ENCODE results near the gene CSNK2A3.

The CSNK2A3 gene

DNA sequence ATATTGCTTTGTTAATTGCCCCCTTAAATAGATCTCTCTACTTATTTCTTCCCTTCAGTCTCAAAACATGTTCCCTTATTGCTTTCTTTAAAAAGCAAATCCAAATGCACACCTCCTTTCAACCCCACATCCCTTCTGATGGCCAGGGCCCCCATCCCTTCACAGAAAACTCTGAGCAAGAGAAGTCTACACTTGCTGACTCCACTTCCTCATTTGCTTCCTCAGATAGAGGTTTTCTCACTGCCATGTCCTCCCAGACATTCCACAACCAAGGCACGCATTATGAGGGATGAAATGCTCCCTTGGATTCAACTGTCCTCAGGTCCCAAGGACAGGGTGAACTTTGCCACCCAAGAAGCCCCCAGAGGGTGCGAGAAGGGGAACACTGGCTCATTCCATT is 43.1 kb downstream of the CSNK2A3 start:
- Histone ChIP-seq H3K27ac (ENCODE audit: low read depth, low read length) (no peak overlapping the region), H3K9me3 (ENCODE audit: control insufficient read depth in 5 of 5, low read length in 5 of 5) (no peaks in the 10 kb centered on the region), H3K4me3 (ENCODE audit: low read depth in 1 of 5, low read length in 5 of 5) (no peak overlapping the region), H3K9ac (ENCODE audit: low read length in 5 of 5) (no peak overlapping the region), H3K36me3 (ENCODE audit: control insufficient read depth in 5 of 5, insufficient read depth in 5 of 5, low read length in 5 of 5) (no peaks in the 10 kb centered on the region), H3K27me3 (ENCODE audit: control insufficient read depth in 5 of 5, insufficient read depth in 4 of 5, low read length in 5 of 5) (no peaks in the 10 kb centered on the region), H3K4me1 (ENCODE audit: control insufficient read depth in 5 of 5, insufficient read depth in 5 of 5, low read length in 5 of 5) (peaks cover 0 to 14% (median 11%) of the 10 kb centered on the region in 5 donors)

- no peaks in the 10 kb centered on the region for H3K9me3 ChIP-seq (ENCODE audit: control insufficient read depth in 5 of 5, low read length in 5 of 5)
- no peak overlapping the region for H3K27ac ChIP-seq (ENCODE audit: low read depth, low read length)
- no peak overlapping the region for H3K4me3 ChIP-seq (ENCODE audit: low read depth in 1 of 5, low read length in 5 of 5)
- no peak overlapping the region for H3K9ac ChIP-seq (ENCODE audit: low read length in 5 of 5)
- peaks cover 0 to under 1% (median 0%) of the 10 kb centered on the region in 5 donors for H3K4me1 ChIP-seq (ENCODE audit: control insufficient read depth in 5 of 5, insufficient read depth in 5 of 5, low read length in 5 of 5)
- no peaks in the 10 kb centered on the region for H3K36me3 ChIP-seq (ENCODE audit: control insufficient read depth in 5 of 5, insufficient read depth in 5 of 5, low read length in 5 of 5)
- no peaks in the 10 kb centered on the region for H3K27me3 ChIP-seq (ENCODE audit: control insufficient read depth in 5 of 5, insufficient read depth in 4 of 5, low read length in 5 of 5)
Observed at GRCh38 chr11:11308249-11308648, 44.8 kb downstream of the CSNK2A3 start.

DNA sequence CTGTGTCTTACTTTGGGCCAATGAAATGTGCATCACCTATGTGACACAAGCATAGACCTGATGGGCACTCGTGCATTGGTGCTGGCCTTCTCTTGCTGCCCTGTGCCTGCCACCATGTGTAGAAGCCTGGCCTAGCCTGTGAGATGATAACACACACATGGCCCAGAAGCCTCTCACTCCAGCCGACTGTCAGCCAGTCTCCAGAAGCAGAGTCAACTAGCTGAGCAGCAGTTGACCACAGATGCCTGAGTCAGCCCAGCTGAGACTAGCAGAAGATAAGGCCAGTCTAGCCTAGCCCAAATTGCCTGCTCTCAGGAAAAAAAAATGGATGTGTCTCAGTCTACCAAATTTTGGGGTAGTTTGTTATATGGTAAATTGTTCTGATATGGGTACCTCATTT is 46.2 kb downstream of the CSNK2A3 start:
- no peak overlapping the region for H3K4me3 ChIP-seq (ENCODE audit: low read depth in 1 of 5, low read length in 5 of 5)
- no peaks in the 10 kb centered on the region for H3K9me3 ChIP-seq (ENCODE audit: control insufficient read depth in 5 of 5, low read length in 5 of 5)
- no peaks in the 10 kb centered on the region for H3K4me1 ChIP-seq (ENCODE audit: control insufficient read depth in 5 of 5, insufficient read depth in 5 of 5, low read length in 5 of 5)
- no peaks in the 10 kb centered on the region for H3K36me3 ChIP-seq (ENCODE audit: control insufficient read depth in 5 of 5, insufficient read depth in 5 of 5, low read length in 5 of 5)
- H3K9ac ChIP-seq (ENCODE audit: low read length in 5 of 5): no peak overlapping the region
- H3K27ac ChIP-seq (ENCODE audit: low read depth, low read length): no peak overlapping the region
- no peaks in the 10 kb centered on the region for H3K27me3 ChIP-seq (ENCODE audit: control insufficient read depth in 5 of 5, insufficient read depth in 4 of 5, low read length in 5 of 5)

DNA sequence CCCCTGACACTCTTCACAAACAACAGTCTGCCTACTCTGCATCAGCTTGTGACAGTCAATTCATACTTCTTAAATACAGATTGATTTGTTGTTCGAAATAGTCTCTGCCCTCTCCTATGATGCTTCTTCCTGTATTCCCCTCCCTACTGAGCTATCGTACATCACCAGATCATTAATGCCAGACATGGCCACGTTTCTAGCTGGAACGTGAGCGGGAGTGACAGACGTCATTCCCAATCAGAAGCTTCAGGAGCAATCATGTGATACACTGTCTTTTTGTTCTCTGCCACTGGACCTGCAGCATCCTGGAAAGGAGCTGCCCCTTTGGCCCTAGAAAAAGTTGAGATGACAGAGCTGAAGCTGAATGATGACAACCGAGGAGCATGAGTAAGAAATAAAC is 48.5 kb downstream of the CSNK2A3 start:
- Histone ChIP-seq H3K27me3 (ENCODE audit: control insufficient read depth in 5 of 5, insufficient read depth in 4 of 5, low read length in 5 of 5) (no peaks in the 10 kb centered on the region), H3K4me3 (ENCODE audit: low read depth in 1 of 5, low read length in 5 of 5) (no peak overlapping the region), H3K9ac (ENCODE audit: low read length in 5 of 5) (no peak overlapping the region), H3K4me1 (ENCODE audit: control insufficient read depth in 5 of 5, insufficient read depth in 5 of 5, low read length in 5 of 5) (no peaks in the 10 kb centered on the region), H3K36me3 (ENCODE audit: control insufficient read depth in 5 of 5, insufficient read depth in 5 of 5, low read length in 5 of 5) (no peaks in the 10 kb centered on the region), H3K27ac (ENCODE audit: low read depth, low read length) (no peak overlapping the region), H3K9me3 (ENCODE audit: control insufficient read depth in 5 of 5, low read length in 5 of 5) (no peaks in the 10 kb centered on the region)

- H3K4me1 ChIP-seq (ENCODE audit: control insufficient read depth in 5 of 5, insufficient read depth in 5 of 5, low read length in 5 of 5): no peaks in the 10 kb centered on the region
- no peak overlapping the region for H3K27ac ChIP-seq (ENCODE audit: low read depth, low read length)
- no peak overlapping the region for H3K4me3 ChIP-seq (ENCODE audit: low read depth in 1 of 5, low read length in 5 of 5)
- no peak overlapping the region for H3K9ac ChIP-seq (ENCODE audit: low read length in 5 of 5)
- no peaks in the 10 kb centered on the region for H3K9me3 ChIP-seq (ENCODE audit: control insufficient read depth in 5 of 5, low read length in 5 of 5)
- H3K36me3 ChIP-seq (ENCODE audit: control insufficient read depth in 5 of 5, insufficient read depth in 5 of 5, low read length in 5 of 5): no peaks in the 10 kb centered on the region
- H3K27me3 ChIP-seq (ENCODE audit: control insufficient read depth in 5 of 5, insufficient read depth in 4 of 5, low read length in 5 of 5): peaks cover 0 to 2% (median 0%) of the 10 kb centered on the region in 5 donors
Observed at GRCh38 chr11:11302565-11302964, 50.5 kb downstream of the CSNK2A3 start.
